ENCODE results near the gene CHM. TPM values are rescaled to one million over a fixed set of nuclear protein-coding genes. Genes with fewer than 3 reads are reported as not detected.

Gene CHM
- total RNA-seq, 4 donors from 2014 or later: 17.0 to 54.0 (median 23.0) TPM

GRCh38 chrX:86039625-86040568, 7.5 kb downstream of the CHM start:
- TF ChIP-seq, protein P1, sequence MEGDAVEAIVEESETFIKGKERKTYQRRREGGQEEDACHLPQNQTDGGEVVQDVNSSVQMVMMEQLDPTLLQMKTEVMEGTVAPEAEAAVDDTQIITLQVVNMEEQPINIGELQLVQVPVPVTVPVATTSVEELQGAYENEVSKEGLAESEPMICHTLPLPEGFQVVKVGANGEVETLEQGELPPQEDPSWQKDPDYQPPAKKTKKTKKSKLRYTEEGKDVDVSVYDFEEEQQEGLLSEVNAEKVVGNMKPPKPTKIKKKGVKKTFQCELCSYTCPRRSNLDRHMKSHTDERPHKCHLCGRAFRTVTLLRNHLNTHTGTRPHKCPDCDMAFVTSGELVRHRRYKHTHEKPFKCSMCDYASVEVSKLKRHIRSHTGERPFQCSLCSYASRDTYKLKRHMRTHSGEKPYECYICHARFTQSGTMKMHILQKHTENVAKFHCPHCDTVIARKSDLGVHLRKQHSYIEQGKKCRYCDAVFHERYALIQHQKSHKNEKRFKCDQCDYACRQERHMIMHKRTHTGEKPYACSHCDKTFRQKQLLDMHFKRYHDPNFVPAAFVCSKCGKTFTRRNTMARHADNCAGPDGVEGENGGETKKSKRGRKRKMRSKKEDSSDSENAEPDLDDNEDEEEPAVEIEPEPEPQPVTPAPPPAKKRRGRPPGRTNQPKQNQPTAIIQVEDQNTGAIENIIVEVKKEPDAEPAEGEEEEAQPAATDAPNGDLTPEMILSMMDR (IDR thresholded peaks at IDR 0.05; ENCODE audit: low read depth): no peak

DNA sequence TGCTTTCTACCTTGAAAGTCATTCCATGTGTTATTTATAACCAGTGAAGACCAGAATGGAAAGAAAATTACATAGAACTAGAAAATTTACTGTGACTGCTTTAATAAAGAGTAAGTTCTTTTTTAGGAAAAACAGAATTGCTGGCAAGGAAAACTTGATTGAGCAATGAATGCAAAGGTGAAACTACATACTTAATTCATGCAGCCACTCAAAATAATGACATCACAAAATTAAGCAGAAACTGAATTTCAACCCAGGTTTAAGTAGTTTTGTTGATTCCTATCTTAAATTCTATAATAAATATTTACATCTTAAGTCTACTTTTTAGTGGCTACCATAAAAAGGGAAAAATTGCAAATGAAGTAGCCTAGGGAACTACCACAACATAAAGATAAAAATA, 14.0 kb downstream of the CHM start:
- TF ChIP-seq, protein P1 (IDR thresholded peaks at IDR 0.05; ENCODE audit: low read depth): no peak

- TF ChIP-seq, protein P1 (IDR thresholded peaks at IDR 0.05; ENCODE audit: low read depth): no peak
Observed at GRCh38 chrX:86028681-86029080, 18.7 kb downstream of the CHM start.

DNA sequence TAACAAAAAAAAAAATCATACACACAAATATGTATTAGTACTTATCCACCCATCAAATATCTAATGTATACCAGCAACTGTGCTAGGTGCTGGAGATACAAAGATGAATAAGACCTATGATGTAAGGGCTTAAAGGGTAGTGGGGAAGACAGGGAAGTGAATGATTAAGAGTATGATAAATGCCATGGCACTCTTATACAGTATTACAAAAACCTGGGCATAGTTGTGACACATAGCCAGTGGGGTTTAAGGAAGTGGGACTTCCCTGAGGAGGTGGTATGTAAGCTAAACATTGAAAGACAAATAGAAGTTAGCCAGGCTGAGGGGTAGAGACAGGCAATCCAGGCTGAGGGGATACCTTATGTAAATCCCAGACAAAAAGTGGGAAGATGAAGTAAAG, 23.5 kb downstream of the CHM start:
- TF ChIP-seq, protein P1 (IDR thresholded peaks at IDR 0.05; ENCODE audit: low read depth): no peak

DNA sequence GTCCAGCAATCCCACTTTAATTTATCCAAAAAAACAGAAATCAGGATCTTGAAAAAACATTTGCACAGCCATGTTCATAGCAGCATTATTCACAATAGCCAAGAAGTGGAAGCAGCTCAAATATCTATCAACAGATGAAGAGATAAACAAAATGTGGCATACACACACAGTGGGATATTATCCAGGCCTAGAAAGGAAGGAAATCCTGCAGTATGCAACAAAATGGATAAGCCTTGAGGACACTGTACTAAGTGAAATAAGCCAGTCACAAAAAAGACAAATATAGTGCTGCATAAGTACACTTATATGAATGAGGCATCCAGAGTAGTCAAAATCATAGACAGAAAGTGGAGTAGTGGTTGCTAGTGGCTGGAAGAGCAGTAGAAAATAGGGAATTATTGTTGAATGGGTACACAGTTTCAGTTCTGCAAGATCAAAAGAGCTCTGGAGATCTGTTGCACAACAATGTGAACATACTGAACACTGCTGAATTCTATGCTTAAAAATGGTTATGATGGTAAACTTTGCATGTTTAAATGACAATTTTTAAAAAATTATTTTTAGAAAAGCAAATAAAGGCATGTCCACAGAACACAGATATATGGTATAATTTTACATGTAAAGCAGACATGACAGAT, 25.6 kb downstream of the CHM start:
- TF ChIP-seq, protein P1 (IDR thresholded peaks at IDR 0.05; ENCODE audit: low read depth): no peak

DNA sequence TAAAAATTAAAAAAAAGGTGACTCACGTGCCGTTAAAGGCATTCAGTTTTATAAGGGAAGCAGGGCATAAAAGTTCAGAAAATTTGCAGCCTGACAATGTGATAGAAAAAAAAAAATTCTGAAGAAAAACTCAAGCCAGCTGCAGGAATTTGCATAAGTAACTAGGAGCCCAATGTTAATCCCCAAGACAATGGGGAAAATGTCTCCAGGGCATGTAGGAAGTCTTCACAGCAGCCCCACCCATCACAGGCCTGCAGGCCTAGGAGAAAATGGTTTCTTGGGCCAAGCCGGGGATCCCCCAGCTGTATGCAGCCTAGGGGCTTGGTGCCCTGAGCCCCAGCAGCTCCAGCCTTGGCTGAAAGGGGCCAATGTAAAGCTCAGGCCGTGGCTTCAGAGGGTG, 31.2 kb downstream of the CHM start:
- TF ChIP-seq, protein P1 (IDR thresholded peaks at IDR 0.05; ENCODE audit: low read depth): no peak

- TF ChIP-seq, protein P1 (IDR thresholded peaks at IDR 0.05; ENCODE audit: low read depth): no peak
Observed at GRCh38 chrX:86014421-86014820, 32.9 kb downstream of the CHM start.
